Activated CD8-positive, alpha-beta memory T cell treated with anti-CD3 and anti-CD28 coated beads for 36 hours (primary cell): ENCODE measurements around the gene PEMT. TPM values are rescaled to one million over a fixed set of nuclear protein-coding genes. Genes with fewer than 3 reads are reported as not detected.

Experiments used
- CTCF ChIA-PET: fragments of 350-600 bp; sonication (Branson Sonifier 250); formaldehyde crosslinking; loops from one replicate; lab custom pipeline; 2021; ENCODE audit warnings: antibody characterized with exemption; lab: Charles Lee
- POLR2A ChIA-PET: fragments of 350-600 bp; sonication (Branson Sonifier 250); formaldehyde crosslinking; loops from one replicate; lab custom pipeline; 2021; ENCODE audit warnings: antibody characterized with exemption; lab: Charles Lee
- total RNA-seq, 2 experiments: library from RNA; stranded (reverse); gene quantifications; one replicate each; pipeline ENCODE4 v1.2.3, GENCODE V29; 2021

Gene PEMT
- total RNA-seq, 2 experiments from 2014 or later: 30.3 to 43.6 TPM

GRCh38 chr17:17579691-17580090 lies 11.8 kb downstream of the PEMT start:
- ChIA-PET POLR2A (no interaction called here), CTCF (no interaction called here)

DNA sequence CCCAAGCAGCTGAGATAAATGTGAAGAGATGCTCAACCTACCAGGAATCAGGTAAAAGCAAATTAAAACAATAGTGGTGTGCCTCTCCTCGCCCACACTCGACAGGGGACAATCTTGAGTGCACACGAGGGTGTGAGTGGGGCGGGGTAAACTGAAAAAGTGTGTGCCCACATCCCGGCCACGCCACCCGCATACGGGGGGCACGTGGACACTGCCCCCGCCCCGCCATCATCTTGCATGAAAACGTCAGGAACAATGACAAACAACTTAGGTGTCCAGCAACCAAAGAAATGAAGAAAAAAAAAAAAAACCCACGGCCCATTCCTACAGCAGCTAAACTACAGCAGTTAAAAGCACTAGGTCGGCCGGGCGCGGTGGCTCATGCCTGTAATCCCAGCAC lies 14.1 kb downstream of the PEMT start:
- POLR2A ChIA-PET: no interaction called here
- CTCF ChIA-PET: interaction anchor here (1.2 kb wide), 1 partner anchor 81 kb away, joined by 3 read pairs; no protein-coding TSS in a partner anchor

GRCh38 chr17:17576772-17577234 lies 14.7 kb downstream of the PEMT start:
- CTCF ChIA-PET: no interaction called here

DNA sequence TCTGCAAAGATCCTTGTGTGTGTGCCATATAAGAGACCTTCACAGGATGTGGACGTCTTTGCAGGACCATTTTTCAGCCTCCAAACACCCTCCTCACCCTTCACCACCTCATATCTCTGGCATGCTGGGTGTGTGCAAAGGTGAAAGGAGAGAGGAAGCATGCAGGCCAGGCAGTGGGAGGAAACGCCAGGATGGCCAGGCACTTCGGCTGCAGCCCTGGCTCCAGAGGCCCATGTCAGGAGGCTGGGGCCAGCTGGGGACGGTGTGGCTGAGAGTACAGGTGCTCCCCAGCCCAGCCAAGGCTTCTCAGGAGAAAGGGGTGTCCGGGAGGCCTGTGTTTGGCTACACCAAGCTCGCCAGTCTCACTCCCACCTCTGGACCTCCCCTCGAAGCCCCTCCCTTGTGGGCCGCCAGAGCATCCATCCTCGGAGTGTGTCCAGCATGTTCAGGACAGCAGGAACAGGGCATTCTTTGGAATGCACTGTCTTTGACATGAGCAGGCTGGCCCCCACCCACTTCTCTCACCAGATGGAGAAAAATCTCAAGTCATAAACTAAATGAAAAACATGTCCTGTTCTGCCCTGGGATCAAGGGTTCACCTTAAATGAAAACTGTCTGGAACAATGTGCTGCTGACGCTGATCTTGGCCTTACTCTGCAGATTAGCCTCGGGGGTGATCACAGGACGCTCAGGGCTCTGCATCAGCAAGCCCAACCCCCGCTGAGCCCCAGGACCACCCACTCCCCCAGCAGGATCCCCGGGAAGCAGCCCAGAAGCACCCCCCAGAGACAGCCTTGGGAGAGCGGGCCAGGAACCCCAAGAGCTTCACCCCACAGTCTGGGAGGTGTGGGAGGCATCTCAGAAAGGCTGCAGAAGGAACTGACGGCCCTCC lies 15.9 kb downstream of the PEMT start:
- POLR2A ChIA-PET: no interaction called here
- CTCF ChIA-PET: interaction anchor here (0.6 to 2.2 kb wide), 2 partner anchors 79 to 207 kb away, joined by 3 to 7 read pairs; partner anchors contain the start of gene RASD1

More at GRCh38 chr17:17576772-17577234, 14.7 kb downstream of the PEMT start:
- POLR2A ChIA-PET: no interaction called here

GRCh38 chr17:17573912-17574311 lies 17.6 kb downstream of the PEMT start:
- CTCF ChIA-PET: interaction anchor here (0.7 to 2.2 kb wide), 2 partner anchors 57 to 77 kb away, joined by 6 to 7 read pairs; partner anchors contain the start of gene RASD1
- POLR2A ChIA-PET: interaction anchor here (0.6 to 0.8 kb wide), 2 partner anchors 17 to 77 kb away, joined by 3 to 5 read pairs; partner anchors contain the start of gene PEMT

GRCh38 chr17:17572010-17572785 lies 19.3 kb downstream of the PEMT start:
- POLR2A ChIA-PET: no interaction called here
- CTCF ChIA-PET: no interaction called here

- CTCF ChIA-PET: no interaction called here
Observed at GRCh38 chr17:17570798-17571716, 20.5 kb downstream of the PEMT start.

GRCh38 chr17:17570140-17570797 lies 21.2 kb downstream of the PEMT start:
- ChIA-PET CTCF (interaction anchor here (3.1 kb wide), 1 partner anchor 74 kb away, joined by 21 read pairs; the partner anchor contains the start of gene RASD1), POLR2A (no interaction called here)

More at GRCh38 chr17:17570798-17571716, 20.5 kb downstream of the PEMT start:
- POLR2A ChIA-PET: no interaction called here

DNA sequence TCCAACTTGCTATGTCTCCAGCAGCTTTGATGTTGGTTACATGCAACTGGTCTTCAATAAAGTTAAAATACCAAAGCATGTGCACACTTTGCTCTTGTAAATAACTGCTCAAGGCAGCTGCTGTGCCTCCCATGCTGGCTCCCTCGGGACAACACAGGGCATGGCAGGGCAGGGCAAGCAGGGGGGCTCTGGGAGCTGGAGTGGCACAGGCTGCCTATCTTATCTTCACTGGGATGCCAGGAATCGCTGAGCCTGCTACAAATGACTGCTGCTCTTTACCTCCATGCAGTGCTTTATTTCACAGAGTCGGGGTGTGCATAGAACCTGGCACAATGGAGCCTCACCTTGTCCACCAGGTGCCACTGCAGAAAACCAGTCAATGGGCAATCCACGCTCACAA lies 21.8 kb downstream of the PEMT start:
- ChIA-PET CTCF (interaction anchor here (1.5 to 3.1 kb wide), 2 partner anchors 73 to 215 kb away, joined by 4 to 21 read pairs; partner anchors contain the start of gene RASD1), POLR2A (no interaction called here)

DNA sequence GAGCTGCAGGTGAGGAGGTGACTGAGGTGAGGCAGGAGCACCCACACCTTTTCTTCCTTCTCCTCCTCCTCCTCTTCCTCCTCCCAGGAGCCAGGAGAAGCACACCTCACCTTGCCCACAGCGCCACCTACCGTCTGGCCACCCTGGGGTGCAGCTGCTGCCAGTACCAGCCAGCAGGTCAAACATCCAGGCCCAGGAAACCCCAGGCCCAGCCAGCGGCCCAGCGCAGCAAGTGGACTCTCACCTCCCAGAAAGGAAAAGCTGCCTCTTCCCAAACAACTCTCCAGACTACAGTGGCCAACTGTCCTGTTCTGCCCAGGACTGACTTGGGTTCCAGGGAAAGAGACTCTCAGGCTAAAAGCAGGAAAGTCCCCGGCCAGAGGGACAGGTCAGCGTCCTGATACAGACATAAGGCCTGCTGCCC lies 22.7 kb downstream of the PEMT start:
- CTCF ChIA-PET: interaction anchor here (1.5 to 3.1 kb wide), 4 partner anchors 21 to 214 kb away, joined by 3 to 21 read pairs (median 8); partner anchors contain the start of gene RASD1
- POLR2A ChIA-PET: interaction anchor here (0.5 kb wide), 1 partner anchor 29 kb away, joined by 5 read pairs; no protein-coding TSS in a partner anchor

GRCh38 chr17:17567631-17568030 lies 23.9 kb downstream of the PEMT start:
- POLR2A ChIA-PET: no interaction called here
- CTCF ChIA-PET: interaction anchor here (1.2 to 3.1 kb wide), 4 partner anchors 16 to 74 kb away, joined by 3 to 21 read pairs (median 8); partner anchors contain the start of gene RASD1

DNA sequence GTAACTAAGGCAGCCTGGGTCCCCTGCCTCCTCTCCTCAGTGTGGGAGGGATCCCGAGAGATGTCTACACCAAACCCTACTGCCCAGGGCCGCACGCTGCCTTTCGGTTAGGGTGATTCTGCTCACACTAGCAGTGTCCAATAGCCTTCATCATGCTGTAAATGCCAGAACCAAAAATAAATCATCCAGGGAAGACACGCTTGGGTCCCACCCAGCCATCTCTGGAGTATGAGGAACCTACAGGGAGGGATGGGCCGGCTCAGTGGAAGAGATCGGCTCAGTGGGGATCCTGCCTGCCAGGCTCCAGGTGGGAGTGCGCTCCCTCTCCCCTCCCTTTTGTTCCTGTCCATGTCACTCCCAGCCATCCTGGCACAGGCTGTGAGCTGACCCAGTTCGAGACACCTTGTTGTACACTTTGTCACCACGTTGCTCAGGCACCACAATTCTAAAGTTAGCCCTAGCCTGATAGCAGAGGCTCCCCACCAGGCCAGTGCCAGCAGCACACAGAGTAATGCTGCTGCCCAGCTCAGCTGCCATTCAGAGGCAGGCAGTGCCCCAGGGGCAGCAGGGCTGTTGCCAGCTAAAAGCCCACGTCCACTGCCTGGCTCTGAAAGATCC lies 24.5 kb downstream of the PEMT start:
- POLR2A ChIA-PET: no interaction called here
- CTCF ChIA-PET: interaction anchor here (1.2 to 3.1 kb wide), 3 partner anchors 16 to 75 kb away, joined by 3 to 21 read pairs (median 12); partner anchors contain the start of gene RASD1

- ChIA-PET POLR2A (no interaction called here), CTCF (no interaction called here)
Observed at GRCh38 chr17:17565471-17566339, 25.8 kb downstream of the PEMT start.

- ChIA-PET CTCF (no interaction called here), POLR2A (no interaction called here)
Observed at GRCh38 chr17:17564896-17565295, 26.6 kb downstream of the PEMT start.

- CTCF ChIA-PET: no interaction called here
- POLR2A ChIA-PET: no interaction called here
Observed at GRCh38 chr17:17564323-17564722, 27.2 kb downstream of the PEMT start.

DNA sequence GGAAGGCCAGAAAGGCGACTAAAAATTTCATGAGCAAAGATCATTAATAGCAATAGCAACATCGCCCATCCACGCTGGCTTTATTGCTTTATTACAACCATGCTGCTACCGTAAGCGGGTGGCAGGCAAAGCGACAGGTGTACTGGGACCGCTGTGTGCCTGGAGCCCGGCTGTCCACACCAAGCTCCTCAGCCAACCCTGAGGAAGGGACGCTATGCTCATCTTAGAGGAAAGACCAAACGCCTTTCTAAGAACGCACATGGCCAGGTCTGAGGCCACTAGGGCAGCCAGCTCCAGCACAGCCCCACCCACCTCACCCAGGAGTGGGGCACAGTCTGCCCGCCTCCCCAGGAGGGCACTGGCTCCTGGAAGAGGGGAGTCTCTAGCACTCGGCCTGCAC lies 28.0 kb downstream of the PEMT start:
- POLR2A ChIA-PET: no interaction called here
- CTCF ChIA-PET: no interaction called here
